ENCODE data around the gene CCT4.
"Not testable (repeated sequence)": the region's sequence is repeated elsewhere in the genome, so short reads cannot be mapped to it uniquely, and the experiment has no call there.

Gene CCT4

GRCh38 chr2:61887717-61888266 lies 664 bp downstream of the CCT4 start:
- peak overlapping the region; percentile 99 to 100 (median 100) for H3K27ac Mint-ChIP-seq
- H3K36me3 Mint-ChIP-seq (ENCODE audit: low read depth): peaks cover 30% of the 10 kb centered on the region
- peak overlapping the region; percentile 98 to 100 (median 100) for H3K4me3 Mint-ChIP-seq
- no peaks in the 10 kb centered on the region for H3K27me3 Mint-ChIP-seq (ENCODE audit: low read depth)
- H3K4me1 Mint-ChIP-seq: peaks cover 14% of the 10 kb centered on the region
- no peak for TF ChIP-seq CTCF (IDR thresholded peaks at IDR 0.05; ENCODE audit: unreplicated experiment in 3 of 3)
- H3K9me3 Mint-ChIP-seq: no peaks in the 10 kb centered on the region

- Mint-ChIP-seq H3K36me3 (ENCODE audit: low read depth) (peaks cover 39% of the 10 kb centered on the region), H3K27me3 (ENCODE audit: low read depth) (no peaks in the 10 kb centered on the region), H3K9me3 (no peaks in the 10 kb centered on the region), H3K4me3 (peak overlapping the region; percentile 98 to 100 (median 100)), H3K27ac (no peak overlapping the region), H3K4me1 (peaks cover 14% of the 10 kb centered on the region)
- TF ChIP-seq CTCF (IDR thresholded peaks at IDR 0.05; ENCODE audit: unreplicated experiment in 3 of 3): no peak
Measured at GRCh38 chr2:61885896-61886603, 2.4 kb downstream of the CCT4 start.

GRCh38 chr2:61882850-61883249 lies 5.6 kb downstream of the CCT4 start:
- peaks cover 57% of the 10 kb centered on the region for H3K36me3 Mint-ChIP-seq (ENCODE audit: low read depth)
- H3K4me3 Mint-ChIP-seq: no peak overlapping the region
- no peak for TF ChIP-seq CTCF (IDR thresholded peaks at IDR 0.05; ENCODE audit: unreplicated experiment in 3 of 3)
- no peaks in the 10 kb centered on the region for H3K9me3 Mint-ChIP-seq
- H3K4me1 Mint-ChIP-seq: peaks cover 14% of the 10 kb centered on the region
- no peak overlapping the region for H3K27ac Mint-ChIP-seq
- no peaks in the 10 kb centered on the region for H3K27me3 Mint-ChIP-seq (ENCODE audit: low read depth)

- not testable (repeated sequence) for H3K27ac Mint-ChIP-seq; H3K27me3 Mint-ChIP-seq (ENCODE audit: low read depth); H3K9me3 Mint-ChIP-seq; H3K4me3 Mint-ChIP-seq; H3K4me1 Mint-ChIP-seq
- peaks cover 67% of the 10 kb centered on the region for H3K36me3 Mint-ChIP-seq (ENCODE audit: low read depth)
Measured at GRCh38 chr2:61879351-61879750, 9.1 kb downstream of the CCT4 start.

GRCh38 chr2:61878761-61879160 lies 9.7 kb downstream of the CCT4 start:
- Mint-ChIP-seq H3K9me3 (no peaks in the 10 kb centered on the region), H3K4me1 (no peaks in the 10 kb centered on the region), H3K27me3 (ENCODE audit: low read depth) (no peaks in the 10 kb centered on the region), H3K4me3 (no peak overlapping the region), H3K27ac (no peak overlapping the region), H3K36me3 (ENCODE audit: low read depth) (peaks cover 72% of the 10 kb centered on the region)
- TF ChIP-seq CTCF (IDR thresholded peaks at IDR 0.05; ENCODE audit: unreplicated experiment in 3 of 3): no peak

GRCh38 chr2:61877571-61878245 lies 10.7 kb downstream of the CCT4 start:
- H3K4me3 Mint-ChIP-seq: no peak overlapping the region
- no peaks in the 10 kb centered on the region for H3K27me3 Mint-ChIP-seq (ENCODE audit: low read depth)
- no peak for TF ChIP-seq CTCF (IDR thresholded peaks at IDR 0.05; ENCODE audit: unreplicated experiment in 3 of 3)
- H3K4me1 Mint-ChIP-seq: no peaks in the 10 kb centered on the region
- no peak overlapping the region for H3K27ac Mint-ChIP-seq
- no peaks in the 10 kb centered on the region for H3K9me3 Mint-ChIP-seq
- peaks cover 72% of the 10 kb centered on the region for H3K36me3 Mint-ChIP-seq (ENCODE audit: low read depth)
